Fibroblast of skin of right biceps (primary cell): Measurements from ENCODE around the gene FNIP2.
"Not testable (repeated sequence)": the region's sequence is repeated elsewhere in the genome, so short reads cannot be mapped to it uniquely, and the experiment has no call there.

Source experiments
- DNase-seq: peaks from one replicate; pipeline ENCODE4 v3.0.0-alpha.2; 2013

The FNIP2 gene

DNA sequence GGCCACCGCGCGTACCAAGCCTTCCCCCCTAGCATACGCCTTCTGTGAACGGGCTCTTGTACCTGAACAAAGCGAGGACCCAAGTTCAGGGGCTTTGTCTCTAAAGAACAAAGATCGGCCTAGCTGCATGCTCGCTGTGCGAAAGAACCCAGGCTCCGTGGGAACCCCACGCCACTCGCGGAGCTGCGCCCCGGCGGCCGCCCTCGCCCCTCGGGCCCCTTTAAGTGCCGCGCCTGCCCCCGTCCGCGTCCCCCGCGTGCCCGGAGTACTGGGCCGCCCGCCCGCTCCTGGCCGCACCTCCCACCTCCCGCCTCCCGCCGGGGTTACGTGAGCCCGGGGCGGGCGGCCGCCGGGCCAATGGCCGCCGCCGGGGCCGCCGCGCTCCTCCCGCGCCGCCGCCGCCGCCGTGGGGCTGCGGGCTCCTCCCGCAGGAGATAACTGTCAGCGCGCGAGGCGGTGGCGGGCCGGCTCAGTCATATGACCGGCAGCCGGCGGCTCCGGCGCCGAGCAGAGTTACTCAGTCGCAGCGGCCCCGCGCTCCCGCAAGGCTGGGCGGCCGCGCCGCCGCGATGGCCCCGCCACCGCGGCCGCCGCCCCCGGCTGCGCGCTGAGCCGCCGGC lies at the start of gene FNIP2:
TSS of gene FNIP2 (plus strand) at position 472 of the 620 bp plus-strand sequence. CDS start 187 bp downstream, outside the sequence.
- peak; percentile 80 for DNase-seq

DNA sequence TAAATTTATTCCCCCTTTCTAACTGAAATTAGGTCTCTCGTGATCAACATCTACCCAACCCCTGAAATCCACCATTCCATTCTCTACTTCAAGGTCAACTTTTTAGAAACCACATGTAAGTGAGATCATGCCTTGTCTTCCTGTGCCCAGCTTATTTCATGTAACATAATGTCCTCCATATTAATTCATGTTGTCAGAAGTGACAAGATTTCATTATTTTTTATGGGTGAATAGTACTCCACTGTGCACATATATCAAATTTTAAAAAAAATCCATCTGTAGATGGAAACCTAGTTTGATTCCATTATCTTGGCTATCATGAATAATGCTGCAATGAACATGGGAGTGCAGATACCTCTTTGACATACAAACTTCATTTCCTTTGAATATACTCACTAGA lies 47.1 kb upstream of the FNIP2 start:
- no peak for DNase-seq

DNA sequence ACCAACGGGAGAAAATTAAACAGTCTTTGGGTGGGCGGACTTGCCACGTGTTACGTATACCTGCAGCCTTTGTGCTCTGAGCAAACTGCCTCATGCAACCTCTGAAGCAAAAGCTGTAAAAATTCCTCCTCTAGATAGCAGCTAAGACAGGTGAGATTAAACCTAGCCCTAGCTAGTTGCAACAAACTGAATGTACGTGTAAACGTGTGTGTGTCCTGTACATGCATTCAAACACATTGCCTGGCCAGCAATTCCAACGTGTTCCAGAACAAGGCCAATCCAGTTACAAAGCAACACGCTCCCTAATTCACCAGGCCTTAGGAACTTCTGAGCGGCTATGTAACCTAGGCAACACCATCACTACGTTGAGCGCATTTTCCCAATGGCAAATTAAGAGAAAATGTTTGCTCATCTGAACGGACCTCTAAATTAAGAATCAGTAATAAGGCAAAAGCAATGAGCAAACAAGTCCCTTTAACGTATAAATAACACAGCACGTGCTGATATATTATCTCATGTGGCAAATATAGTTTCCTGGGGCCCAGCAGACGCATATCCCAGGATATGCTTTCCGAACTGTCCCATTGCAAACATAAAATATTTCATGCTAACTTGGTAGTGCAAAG lies 46.4 kb upstream of the FNIP2 start:
- peak; percentile 34 for DNase-seq

DNA sequence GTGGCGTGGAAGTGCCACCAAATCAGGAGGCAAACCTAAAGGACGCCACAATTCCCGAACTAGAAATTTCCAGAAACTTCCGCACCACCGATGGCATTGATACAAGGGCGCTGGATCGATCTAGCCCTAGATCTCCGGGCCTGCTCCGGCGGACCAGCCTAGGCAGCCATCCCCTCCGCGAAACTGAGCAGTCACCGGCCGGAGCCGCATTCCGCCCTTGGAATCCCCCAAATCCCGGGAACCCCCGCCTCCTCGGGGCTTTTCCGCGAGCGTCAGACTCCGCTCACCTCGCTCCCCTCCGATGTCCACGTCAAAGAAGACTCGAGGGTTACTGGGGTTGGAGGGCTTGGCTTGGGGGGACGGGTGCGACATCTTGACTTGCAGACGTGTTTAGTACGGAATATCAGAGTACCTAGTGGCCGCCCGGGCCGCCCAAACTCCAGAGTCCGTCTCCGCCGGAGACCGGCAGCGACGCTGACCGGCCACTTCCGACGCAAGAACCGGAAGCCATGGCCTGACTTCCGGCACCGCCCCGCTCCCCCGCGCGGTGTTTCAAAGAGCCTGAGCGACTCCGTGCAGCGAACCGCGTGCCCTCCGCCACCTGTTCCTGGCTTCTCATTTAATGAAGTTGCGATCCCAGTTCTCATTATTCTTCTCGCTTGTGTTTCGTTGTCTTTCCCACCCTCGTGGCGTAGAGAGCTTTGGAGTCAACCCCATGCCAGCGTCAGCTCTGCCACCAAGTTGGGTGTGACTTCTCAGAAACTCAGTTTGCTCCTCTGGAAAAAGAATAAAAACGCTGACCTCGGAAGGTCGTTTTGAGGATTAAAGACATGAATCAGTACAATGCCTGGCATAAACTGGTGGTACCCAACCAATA lies 45.7 kb upstream of the FNIP2 start, which contains the start of gene PPID:
TSS of gene PPID (minus strand) at position 480 of the 877 bp plus-strand sequence. CDS start at position 372, 108 bp downstream.
- DNase-seq = peak; percentile 79

DNA sequence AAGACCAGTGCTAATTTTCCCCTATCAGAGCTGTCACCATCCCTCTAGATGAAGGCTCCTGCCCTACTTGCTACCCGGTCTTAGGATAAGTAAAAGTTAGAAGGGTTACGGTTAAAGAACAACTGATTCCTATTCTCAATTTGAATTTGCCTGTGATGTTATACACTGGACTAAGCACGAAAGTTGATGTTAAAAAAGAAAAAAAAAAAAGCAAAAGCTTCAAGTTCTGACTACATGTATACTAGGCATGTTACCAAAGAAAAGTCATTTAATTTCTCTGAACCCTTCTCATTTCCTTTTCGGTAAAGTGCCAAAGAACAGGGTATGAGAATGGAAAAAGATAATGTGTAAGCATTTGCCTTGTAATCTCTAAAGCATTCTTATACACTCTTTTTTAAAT lies 44.2 kb upstream of the FNIP2 start:
- no peak for DNase-seq

DNA sequence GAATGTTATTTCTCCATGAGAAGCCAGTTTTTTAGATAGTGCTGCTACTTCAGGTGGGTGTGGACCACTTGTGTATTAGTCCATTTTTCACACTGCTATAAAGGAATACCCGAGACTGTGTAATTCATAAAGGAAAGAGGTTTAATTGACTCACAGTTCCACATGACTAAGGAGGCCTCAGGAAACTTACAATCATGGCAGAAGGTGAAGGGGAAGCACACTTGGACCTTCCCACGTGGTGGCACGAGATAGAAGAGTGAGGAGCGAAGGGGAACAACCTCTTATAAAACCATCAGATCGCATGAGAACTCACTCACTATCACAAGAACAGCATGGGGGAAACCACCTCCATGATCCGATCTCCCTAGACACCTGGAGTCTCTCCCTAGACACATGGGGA lies 42.2 kb upstream of the FNIP2 start:
- no peak for DNase-seq

DNA sequence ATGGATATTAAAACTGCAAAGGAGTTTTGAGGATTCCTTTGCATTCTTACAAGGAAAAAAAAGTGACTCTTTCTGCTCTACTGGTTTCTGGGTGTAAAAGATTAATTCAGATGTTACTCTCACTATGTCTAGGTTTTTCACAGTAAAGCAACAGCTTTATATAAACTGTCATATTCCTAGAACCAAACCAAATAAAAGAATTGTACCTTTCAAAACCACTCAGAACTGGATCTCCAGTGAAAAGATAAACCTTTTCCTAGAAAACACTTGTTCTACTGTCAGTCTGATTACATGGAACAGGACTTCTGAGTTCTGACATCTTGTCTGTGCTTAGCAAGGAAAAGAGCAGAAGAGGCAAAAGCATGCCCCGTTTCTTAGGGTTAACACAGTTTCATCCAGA lies 40.6 kb upstream of the FNIP2 start:
- DNase-seq = no peak

DNA sequence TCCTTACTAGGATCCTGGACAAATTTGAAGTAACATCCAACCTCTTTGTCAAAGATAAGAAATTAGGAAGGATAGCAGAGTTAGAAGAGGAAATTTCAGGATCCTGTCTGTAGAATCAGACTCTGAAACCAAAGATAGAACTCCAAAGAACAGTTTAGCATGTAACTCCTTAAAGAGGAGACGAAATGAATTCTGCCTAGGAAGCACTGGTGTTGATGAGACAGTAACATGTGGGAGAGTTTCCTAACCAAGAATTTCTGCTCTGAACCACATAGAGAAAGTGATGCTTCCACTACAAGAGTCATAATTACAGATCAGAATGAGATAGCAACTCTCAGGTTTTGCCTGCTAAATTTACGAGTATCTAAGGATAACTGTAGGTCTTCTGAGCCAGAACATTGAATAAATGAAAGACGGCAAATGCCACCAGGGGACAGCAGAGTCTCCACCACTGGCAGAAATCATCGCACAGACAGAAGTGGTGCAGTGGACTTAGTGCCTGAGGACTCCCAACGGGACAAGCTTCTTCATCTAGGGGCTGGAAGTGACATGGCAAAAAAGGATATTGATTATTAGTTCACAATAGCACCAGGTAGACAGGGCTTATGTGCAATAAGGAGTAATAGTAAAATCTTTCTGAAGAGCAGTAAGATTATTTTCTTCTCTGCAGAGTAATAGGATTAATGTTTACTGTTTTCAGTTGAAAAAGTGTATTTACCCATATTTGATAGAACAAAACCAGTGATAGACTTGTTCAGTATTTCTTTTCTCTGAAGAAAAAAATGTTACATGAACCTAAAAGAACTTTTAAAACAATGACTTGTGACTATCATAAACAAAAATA lies 38.9 kb upstream of the FNIP2 start:
- peak; percentile 61 for DNase-seq

DNA sequence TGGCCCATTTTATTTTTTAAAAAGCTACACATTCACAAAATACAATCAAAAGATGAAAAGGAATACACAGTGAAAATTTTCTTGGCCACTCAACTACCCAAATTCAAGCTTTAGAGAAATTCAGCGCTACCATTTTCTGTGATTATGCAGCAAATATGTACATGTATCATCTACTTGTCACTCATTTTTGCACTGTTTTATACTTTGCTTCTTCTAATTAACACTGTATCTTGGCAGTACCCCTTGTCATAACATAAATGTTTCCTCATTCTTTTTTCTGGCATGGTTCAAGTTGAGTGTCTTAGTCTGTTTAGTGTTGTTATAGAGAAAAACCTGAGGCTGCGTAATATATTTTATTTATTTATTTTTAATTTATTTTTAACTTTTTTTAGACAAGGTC lies 30.0 kb upstream of the FNIP2 start:
- no peak for DNase-seq

DNA sequence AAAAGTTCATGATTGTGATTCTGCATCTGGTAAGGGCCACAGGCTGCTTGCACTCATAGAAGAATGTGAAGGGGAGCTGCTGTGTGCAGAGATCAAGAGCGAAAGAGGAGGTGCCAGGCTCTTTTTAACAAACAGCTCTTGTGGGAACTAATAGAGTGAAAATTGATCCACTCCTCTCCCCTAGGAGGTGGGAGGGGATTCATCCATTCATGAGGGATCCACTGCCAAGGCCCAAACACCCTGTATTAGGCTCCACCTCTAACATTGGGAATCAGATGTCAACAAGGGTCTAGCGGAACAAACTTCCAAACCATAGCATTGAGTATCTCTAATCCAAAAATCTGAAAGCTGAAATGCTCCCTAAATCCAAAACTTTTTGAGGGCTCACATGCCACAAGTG lies 29.2 kb upstream of the FNIP2 start:
- DNase-seq = no peak

DNA sequence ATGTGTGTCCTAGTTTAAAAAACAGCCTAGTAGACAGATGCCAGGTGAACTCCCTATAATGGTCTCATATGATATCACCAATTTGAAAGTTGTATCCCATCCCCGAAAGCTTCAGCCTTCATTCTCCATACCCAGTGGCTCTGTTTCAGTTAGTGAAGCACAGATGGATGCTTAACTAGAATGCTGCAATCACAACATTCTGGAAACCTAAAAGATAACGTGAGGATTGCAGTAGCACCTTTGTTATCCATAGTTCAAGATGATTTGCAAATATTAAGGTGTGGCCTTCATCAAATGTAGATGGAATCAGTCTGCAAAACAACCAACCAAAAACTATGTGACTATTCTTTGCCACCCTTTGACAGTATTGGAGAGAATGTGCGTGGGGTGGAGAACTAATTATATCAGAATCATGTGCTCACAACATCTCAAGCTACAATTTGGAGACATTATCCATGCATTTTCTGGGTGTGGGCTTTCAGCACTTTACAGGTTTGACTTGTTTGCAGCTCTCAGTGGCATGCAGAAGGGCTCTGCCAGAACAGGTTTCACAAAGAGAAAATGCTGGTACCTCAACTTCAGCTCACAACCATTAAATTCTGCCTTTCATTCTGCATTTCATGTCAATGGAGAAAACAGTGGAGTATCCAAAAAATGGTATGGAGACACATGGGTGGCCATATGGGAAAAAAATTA lies 27.4 kb upstream of the FNIP2 start:
- DNase-seq = no peak

DNA sequence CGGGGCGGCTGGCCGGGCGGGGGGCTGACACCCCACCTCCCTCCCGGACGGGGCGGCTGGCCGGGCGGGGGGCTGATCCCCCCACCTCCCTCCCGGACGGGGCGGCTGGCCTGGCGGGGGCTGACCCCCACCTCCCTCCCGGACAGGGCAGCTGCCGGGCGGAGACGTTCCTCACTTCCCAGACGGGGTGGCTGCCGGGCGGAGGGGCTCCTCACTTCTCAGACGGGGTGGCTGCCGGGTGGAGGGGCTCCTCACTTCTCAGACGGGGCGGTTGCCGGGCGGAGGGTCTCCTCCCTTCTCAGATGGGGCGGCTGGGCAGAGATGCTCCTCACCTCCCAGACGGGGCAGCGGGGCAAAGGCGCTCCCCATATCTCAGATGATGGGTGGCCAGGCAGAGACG lies 22.3 kb upstream of the FNIP2 start:
- DNase-seq = not testable (repeated sequence)

DNA sequence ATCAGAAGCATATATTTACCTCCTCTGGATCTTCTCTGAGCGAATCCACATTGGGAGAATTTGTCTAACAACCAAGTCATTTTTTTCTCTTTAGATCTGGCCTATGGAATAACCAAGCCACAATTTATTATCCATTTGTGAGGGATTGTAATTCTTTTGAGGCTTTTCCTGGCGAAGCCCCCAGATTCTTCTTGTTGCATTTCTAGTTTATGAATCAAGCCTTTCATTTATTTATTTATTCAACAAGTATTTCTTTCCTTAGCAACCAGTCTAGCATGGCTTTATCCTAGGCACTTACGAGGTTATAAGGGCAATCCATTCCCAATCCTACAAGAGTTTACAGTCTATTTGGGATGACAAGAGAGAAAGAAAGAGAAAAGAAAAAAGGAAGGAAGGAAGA lies 18.4 kb upstream of the FNIP2 start:
- peak; percentile 87 for DNase-seq

DNA sequence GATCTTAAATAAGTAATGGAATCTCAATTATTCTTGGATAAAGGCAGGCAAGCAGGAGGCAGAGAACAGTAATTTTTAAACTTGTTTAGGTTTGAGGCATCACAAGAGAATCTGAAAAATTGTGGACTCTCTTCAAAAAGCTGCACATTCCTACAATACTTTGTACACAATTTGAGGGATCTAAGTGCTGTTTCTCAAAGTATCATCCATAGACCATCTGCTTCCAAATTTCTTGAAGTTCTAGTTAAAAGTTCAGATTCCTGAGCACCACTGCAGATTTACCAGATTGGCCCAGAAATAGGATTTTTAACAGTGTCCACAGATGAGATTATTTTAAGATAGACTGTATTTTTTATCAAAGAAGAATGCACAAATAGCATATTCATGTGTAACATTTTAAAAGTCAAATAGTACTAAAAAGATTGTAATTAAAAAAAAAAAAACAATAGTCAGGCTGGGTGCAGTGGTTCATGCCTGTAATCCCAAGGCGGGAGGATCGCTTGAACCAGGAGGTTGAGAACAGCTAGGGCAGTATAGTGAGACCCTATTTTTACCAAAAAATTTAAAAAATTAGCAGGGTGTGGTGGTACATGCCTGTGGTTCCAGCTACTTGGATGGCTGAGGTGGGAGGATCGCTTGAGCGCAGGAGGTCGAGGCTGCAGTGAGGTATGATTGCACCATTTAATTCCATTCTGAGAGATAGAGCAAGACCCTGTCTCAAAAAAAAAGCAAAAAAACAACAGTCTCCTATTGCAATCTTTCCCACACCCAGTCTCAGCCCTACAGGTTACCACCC lies 14.2 kb upstream of the FNIP2 start:
- peak; percentile 57 for DNase-seq

DNA sequence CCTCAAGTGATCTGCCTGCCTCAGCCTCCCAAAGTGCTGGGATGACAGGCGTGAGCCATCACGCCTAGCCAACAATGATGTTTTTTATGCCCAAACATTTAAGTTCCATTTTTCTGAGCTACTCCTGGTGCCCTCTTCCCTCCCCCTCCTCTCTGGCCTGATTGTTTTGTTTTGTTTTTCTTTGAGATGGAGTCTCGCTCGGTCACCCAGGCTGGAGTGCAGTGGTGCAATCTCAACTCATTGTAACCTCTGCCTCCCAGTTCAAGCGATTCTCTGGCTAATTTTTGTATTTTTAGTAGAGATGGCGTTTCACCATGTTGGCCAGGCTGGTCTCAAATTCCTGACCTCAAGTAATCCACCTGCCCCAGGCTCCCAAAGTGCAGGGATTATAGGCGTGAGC lies 13.0 kb upstream of the FNIP2 start:
- DNase-seq = not testable (repeated sequence)

DNA sequence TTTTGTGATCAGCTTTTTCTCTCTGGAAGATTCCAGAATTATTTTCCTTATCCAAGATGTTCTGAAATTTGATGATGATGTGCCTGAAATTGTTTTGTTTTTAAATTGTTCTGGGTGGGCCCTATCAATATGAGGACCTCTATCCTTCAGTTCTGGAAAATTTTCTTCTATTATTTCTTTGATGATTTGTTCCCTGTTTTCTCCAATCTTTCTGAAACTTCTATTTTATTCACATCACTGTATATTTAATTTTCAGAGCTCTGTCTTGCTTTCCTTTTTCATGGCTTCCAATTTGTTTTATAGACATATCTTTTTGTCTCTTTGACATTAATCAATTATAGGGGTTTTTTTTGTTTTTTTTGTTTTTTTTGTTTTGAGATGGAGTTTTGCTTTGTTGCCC lies 12.2 kb upstream of the FNIP2 start:
- no peak for DNase-seq

DNA sequence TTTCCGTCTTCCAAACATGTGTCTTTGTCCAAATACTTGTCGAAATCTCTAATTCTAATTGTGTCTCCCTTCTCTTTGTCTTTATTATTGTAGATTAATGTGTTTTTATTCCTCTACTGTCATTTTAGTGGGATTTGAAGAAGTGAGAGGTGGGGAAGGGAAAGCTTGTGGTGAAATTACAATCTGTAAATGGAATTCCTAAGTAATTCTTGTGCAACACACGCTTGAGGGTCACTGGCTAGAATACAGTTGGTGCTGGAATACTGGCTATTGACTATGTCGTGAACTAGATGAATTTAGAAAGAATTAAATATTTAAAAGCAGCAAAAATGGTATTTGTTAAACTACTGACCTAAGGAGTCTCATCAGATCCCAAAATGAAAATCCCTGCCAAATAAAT lies 10.7 kb upstream of the FNIP2 start:
- DNase-seq = peak; percentile 63

DNA sequence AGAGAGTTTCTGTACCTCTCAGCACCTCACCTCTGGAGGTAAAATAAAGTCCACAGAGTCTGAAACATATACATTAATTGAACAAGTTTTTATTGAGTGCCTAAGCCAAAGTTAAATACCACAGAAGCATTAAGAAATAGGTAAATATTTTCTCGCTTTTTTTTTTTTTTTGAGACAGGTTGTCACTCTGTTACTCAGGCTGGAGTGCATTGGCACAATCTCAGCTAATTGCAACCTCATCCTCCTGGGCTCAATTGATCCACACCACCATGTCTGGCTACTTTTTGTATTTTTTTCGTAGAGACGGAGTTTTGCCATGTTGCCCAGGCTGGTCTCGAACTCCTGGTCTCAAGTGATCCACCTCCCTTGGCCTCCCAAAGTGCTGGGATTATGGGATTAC lies 10.1 kb upstream of the FNIP2 start:
- no peak for DNase-seq

DNA sequence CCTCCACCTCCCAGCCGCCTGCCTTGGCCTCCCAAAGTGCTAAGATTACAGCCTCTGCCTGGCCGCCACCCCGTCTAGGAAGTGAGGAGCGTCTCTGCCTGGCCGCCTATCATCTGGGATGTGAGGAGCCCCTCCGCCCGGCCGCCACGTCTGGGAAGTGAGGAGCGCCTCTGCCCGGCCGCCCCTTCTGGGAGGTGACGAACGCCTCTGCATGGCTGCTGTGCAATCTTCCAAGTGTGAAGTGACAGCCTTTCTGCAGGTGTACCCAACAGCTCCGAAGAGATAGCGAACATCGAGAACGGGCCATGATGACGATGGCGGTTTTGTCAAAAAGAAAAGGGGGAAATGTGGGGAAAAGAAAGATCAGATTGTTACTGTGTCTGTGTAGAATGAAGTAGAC lies 9.3 kb upstream of the FNIP2 start:
- not testable (repeated sequence) for DNase-seq

DNA sequence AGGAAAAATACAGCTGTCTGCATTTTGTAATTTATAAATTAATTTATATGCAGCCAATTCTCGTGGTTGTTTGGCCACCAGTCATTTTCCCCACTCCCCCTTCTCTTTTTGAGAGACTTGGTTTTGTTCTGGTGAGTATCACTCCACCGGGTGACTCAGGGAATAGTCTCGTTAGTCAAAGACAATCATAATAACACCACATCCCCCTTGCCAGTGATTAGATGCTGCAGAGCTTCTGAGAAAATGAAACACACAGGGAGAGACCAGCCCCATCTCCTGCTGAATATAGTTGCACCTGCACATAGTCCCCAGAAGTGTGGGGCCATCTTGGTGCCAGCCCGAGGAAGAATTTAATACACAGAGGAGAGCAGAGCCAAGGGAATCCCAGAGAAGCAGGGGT lies 8.0 kb upstream of the FNIP2 start:
- peak; percentile 68 for DNase-seq

DNA sequence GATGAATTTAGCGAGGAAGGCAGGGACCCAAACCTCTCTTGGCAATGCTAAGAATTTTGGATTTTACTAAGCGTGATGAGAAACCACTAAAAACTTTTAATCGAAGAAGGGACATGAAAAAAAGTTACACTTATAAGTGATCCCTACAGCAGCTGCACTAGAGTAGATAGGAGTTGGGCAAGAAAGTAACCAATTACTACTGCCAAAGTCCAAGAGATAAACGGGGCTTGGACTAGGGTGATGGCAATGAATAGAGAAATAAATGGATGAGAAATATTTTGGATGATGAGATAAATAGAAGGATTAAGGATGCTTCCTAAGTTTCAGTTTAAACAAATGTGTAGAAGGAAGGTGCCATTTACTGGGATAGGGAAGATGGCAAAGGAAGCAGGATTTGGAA lies 6.3 kb upstream of the FNIP2 start:
- DNase-seq = no peak
